Hair follicle dermal papilla cell (primary cell): ENCODE results near the gene MAP4. TPM values are rescaled to one million over a fixed set of nuclear protein-coding genes. Genes with fewer than 3 reads are reported as not detected.

Source experiments
- small RNA-seq: library from RNA; depleted of rRNA; stranded (forward); fragments of <200 nt; gene quantifications from one replicate; pipeline ENCODE3, GENCODE V24; 2012
- total RNA-seq: library from RNA; depleted of rRNA; stranded (reverse); fragments of >200 nt; gene quantifications from 2 replicates; pipeline ENCODE4 v1.2.3, GENCODE V29; 2012

The MAP4 gene
- 213 and 224 TPM in 2 replicates for total RNA-seq

GRCh38 chr3:48016301-48016973 is at the start of gene MAP4:
MAP4 (minus strand) TSS chr3:48016416; CDS start chr3:47998860, 17,556 bp downstream.

GRCh38 chr3:47802734-47803479 is 213.3 kb downstream of the MAP4 start, which contains the start of gene DHX30:
DHX30 (plus strand) TSS chr3:47803138; CDS start chr3:47810684, 7,546 bp downstream.

Small RNA genes within 50 kb of the gene (small RNA-seq; reads per million reads assigned to genes)
- gene AC124916.2 (not detected), gene MIR1226 (87.0 reads per million, percentile 98 among the genes with 10 or more reads in this experiment), gene RF00019 (not detected), gene RF02271 (not detected)

Other genes with a start within 250 kb of the MAP4 start
- gene SMARCC1, start 234.5 kb downstream of the MAP4 start, total RNA-seq = 36.1 and 41.4 TPM in 2 replicates
- 68.7 and 76.9 TPM in 2 replicates for gene DHX30, start 213.3 kb downstream of the MAP4 start, total RNA-seq
- gene CDC25A, start 172.0 kb upstream of the MAP4 start, total RNA-seq = 1.8 and 2.8 TPM in 2 replicates
- not detected in 2 replicates for gene CAMP, start 207.1 kb upstream of the MAP4 start, total RNA-seq
- 7.3 and 10.2 TPM in 2 replicates for gene ZNF589, start 224.7 kb upstream of the MAP4 start, total RNA-seq